ENCODE results near the gene SBNO2.

GRCh38 chr19:1206150-1206863, 32.2 kb upstream of the SBNO2 start:
- TF ChIP-seq RXRA (IDR thresholded peaks at IDR 0.05) (no peak), MAX (IDR thresholded peaks at IDR 0.05) (no peak), TAF1 (conservative IDR thresholded peaks at IDR 0.05) (no peak), RAD21 (IDR thresholded peaks at IDR 0.05) (no peak), FOXA1 (IDR thresholded peaks at IDR 0.05) (no peak), REST (IDR thresholded peaks at IDR 0.05) (no peak)
- TF ChIP-seq, protein P1, sequence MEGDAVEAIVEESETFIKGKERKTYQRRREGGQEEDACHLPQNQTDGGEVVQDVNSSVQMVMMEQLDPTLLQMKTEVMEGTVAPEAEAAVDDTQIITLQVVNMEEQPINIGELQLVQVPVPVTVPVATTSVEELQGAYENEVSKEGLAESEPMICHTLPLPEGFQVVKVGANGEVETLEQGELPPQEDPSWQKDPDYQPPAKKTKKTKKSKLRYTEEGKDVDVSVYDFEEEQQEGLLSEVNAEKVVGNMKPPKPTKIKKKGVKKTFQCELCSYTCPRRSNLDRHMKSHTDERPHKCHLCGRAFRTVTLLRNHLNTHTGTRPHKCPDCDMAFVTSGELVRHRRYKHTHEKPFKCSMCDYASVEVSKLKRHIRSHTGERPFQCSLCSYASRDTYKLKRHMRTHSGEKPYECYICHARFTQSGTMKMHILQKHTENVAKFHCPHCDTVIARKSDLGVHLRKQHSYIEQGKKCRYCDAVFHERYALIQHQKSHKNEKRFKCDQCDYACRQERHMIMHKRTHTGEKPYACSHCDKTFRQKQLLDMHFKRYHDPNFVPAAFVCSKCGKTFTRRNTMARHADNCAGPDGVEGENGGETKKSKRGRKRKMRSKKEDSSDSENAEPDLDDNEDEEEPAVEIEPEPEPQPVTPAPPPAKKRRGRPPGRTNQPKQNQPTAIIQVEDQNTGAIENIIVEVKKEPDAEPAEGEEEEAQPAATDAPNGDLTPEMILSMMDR (IDR thresholded peaks at IDR 0.05; ENCODE audit: low read depth, low read length, missing input control), result no peak

Measured in liver (tissue), 3 donors.